Jurkat, Clone E6-1 (cell line): ENCODE measurements around the gene ACOT2. TPM values are rescaled to one million over a fixed set of nuclear protein-coding genes. Genes with fewer than 3 reads are reported as not detected.
"Not testable (repeated sequence)": the region's sequence is repeated elsewhere in the genome, so short reads cannot be mapped to it uniquely, and the experiment has no call there.

Source experiments
- DNase-seq: peaks from one replicate; pipeline ENCODE4 v3.0.0-alpha.2; 2011; ENCODE audit warnings: low read depth, low spot score
- H3K4me3 ChIP-seq: 2 replicates; pipeline ENCODE4 v1.5.1; 2011; ENCODE audit warnings: mild to moderate bottlenecking, low read length, control low read depth, moderate library complexity
- polyA plus RNA-seq: library from polyadenylated mRNA; unstranded; fragments of >200 nt; gene quantifications from one replicate; pipeline ENCODE4 v1.2.1, GENCODE V29; 2012; ENCODE audit warnings: missing spikeins; ENCODE audit not compliant: insufficient read length, insufficient read depth

The ACOT2 gene
- polyA plus RNA-seq, result not detected

GRCh38 chr14:73569185-73569958 lies at the start of gene ACOT2:
TSS of gene ACOT2 (plus strand) at chr14:73569213. CDS start at chr14:73569241, 28 bp downstream.
- not testable (repeated sequence) for DNase-seq, H3K4me3 ChIP-seq

GRCh38 chr14:73521229-73521628 lies 47.8 kb upstream of the ACOT2 start:
- DNase-seq, result no peak

GRCh38 chr14:73524493-73524892 lies 44.5 kb upstream of the ACOT2 start:
- no peak for DNase-seq

More at GRCh38 chr14:73521229-73521628, 47.8 kb upstream of the ACOT2 start:
- H3K4me3 ChIP-seq, result no peak overlapping the region

GRCh38 chr14:73526036-73526984 lies 42.7 kb upstream of the ACOT2 start:
- DNase-seq, result no peak
- no peak overlapping the region for H3K4me3 ChIP-seq

More at GRCh38 chr14:73524493-73524892, 44.5 kb upstream of the ACOT2 start:
- H3K4me3 ChIP-seq, result no peak overlapping the region

- H3K4me3 ChIP-seq, DNase-seq: not testable (repeated sequence)
Observed at GRCh38 chr14:73529356-73529755, 39.7 kb upstream of the ACOT2 start.

GRCh38 chr14:73531971-73532370 lies 37.0 kb upstream of the ACOT2 start:
- not testable (repeated sequence) for H3K4me3 ChIP-seq, DNase-seq

- not testable (repeated sequence) for DNase-seq, H3K4me3 ChIP-seq
Observed at GRCh38 chr14:73537244-73538045, 31.6 kb upstream of the ACOT2 start.

GRCh38 chr14:73539017-73539416 lies 30.0 kb upstream of the ACOT2 start:
- not testable (repeated sequence) for H3K4me3 ChIP-seq, DNase-seq

- H3K4me3 ChIP-seq, DNase-seq: not testable (repeated sequence)
Observed at GRCh38 chr14:73542961-73543360, 26.1 kb upstream of the ACOT2 start.

GRCh38 chr14:73545353-73545752 lies 23.7 kb upstream of the ACOT2 start:
- not testable (repeated sequence) for H3K4me3 ChIP-seq, DNase-seq

GRCh38 chr14:73549097-73549496 lies 19.9 kb upstream of the ACOT2 start:
- DNase-seq, H3K4me3 ChIP-seq: not testable (repeated sequence)

GRCh38 chr14:73549889-73550524 lies 19.0 kb upstream of the ACOT2 start:
- not testable (repeated sequence) for DNase-seq, H3K4me3 ChIP-seq

- DNase-seq, result no peak
- no peak overlapping the region for H3K4me3 ChIP-seq
Observed at GRCh38 chr14:73553845-73554244, 15.2 kb upstream of the ACOT2 start.

- H3K4me3 ChIP-seq, DNase-seq: not testable (repeated sequence)
Observed at GRCh38 chr14:73557201-73557600, 11.8 kb upstream of the ACOT2 start.

- not testable (repeated sequence) for DNase-seq, H3K4me3 ChIP-seq
Observed at GRCh38 chr14:73558238-73558637, 10.8 kb upstream of the ACOT2 start.

GRCh38 chr14:73562256-73562655 lies 6.8 kb upstream of the ACOT2 start:
- H3K4me3 ChIP-seq, DNase-seq: not testable (repeated sequence)

- not testable (repeated sequence) for H3K4me3 ChIP-seq, DNase-seq
Observed at GRCh38 chr14:73562696-73563095, 6.3 kb upstream of the ACOT2 start.

- DNase-seq, H3K4me3 ChIP-seq: not testable (repeated sequence)
Observed at GRCh38 chr14:73566431-73566830, 2.6 kb upstream of the ACOT2 start.
